ENCODE data around the gene SREK1. TPM values are rescaled to one million over a fixed set of nuclear protein-coding genes. Genes with fewer than 3 reads are reported as not detected.
A peak's percentile ranks its signal among the peaks of the same experiment; 100 is the strongest.
"Not testable (repeated sequence)": the region's sequence is repeated elsewhere in the genome, so short reads cannot be mapped to it uniquely, and the experiment has no call there.

Gene SREK1
- 54.1 and 71.0 TPM in 2 replicates for total RNA-seq (2014; rRNA removed; shearing (Covaris generic))
- 21.3 and 23.8 TPM in 2 replicates for polyA plus RNA-seq (2015; cell fraction: cytosol; rRNA removed)
- polyA plus RNA-seq (2015; cell fraction: nucleus; rRNA removed), result 686 and 756 TPM in 2 replicates

DNA sequence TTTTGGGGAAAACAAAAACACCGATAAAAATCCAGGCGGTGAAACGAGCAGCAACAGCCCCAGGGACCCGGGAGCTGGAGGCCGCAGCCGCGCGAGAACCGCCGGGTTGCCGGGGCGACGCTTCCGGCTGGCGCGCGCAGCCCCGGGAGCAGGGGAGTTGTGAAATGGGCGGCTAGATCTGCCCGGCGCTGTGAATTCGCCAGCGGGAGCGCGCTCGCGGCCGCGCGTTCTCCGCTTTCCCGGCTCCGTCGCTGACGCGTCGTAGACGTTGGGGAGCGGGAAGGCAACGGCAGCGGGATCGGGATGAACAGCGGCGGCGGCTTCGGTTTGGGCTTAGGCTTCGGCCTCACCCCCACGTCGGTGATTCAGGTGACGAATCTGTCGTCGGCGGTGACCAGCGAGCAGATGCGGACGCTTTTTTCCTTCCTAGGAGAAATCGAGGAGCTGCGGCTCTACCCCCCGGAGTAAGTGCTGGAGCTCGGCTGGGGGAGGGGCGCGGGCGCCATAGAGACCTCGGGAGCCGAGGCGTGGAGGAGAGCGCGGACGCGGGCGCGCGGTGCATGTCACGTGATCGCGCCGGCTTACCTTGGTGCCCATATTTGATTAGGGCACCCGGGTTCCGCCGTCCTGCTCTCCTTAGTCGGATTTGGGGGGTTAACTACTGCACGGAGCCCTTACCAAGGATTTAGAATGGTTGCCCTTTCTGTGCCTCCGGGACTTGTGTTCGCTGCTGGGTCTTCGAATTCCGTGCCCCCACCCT, at the start of gene SREK1:
SREK1 (plus strand) TSS at position 227 of the 760 bp plus-strand sequence; CDS start at position 304, 77 bp downstream.
- in situ Hi-C loops (cut with HindIII; ENCODE audit: low pct_unique_long_range_greater_than_20kb, low sequenced_read_pairs), result no loop called here
- peak; percentile 93 for DNase-seq (ENCODE audit: low read depth, low spot score)

- in situ Hi-C loops (cut with HindIII; ENCODE audit: low pct_unique_long_range_greater_than_20kb, low sequenced_read_pairs), result no loop called here
- DNase-seq (ENCODE audit: low read depth, low spot score), result no peak
Observed at GRCh38 chr5:66100851-66101250, 43.2 kb upstream of the SREK1 start.

GRCh38 chr5:66113160-66113559, 30.9 kb upstream of the SREK1 start:
- in situ Hi-C loops (cut with HindIII; ENCODE audit: low pct_unique_long_range_greater_than_20kb, low sequenced_read_pairs), result no loop called here
- DNase-seq (ENCODE audit: low read depth, low spot score), result no peak

GRCh38 chr5:66118304-66118703, 25.8 kb upstream of the SREK1 start:
- in situ Hi-C loops (cut with HindIII; ENCODE audit: low pct_unique_long_range_greater_than_20kb, low sequenced_read_pairs), result no loop called here
- DNase-seq (ENCODE audit: low read depth, low spot score), result no peak

GRCh38 chr5:66122379-66123034, 21.6 kb upstream of the SREK1 start:
- in situ Hi-C loops (cut with HindIII; ENCODE audit: low pct_unique_long_range_greater_than_20kb, low sequenced_read_pairs), result no loop called here
- no peak for DNase-seq (ENCODE audit: low read depth, low spot score)

- DNase-seq (ENCODE audit: low read depth, low spot score), result no peak
- in situ Hi-C loops (cut with HindIII; ENCODE audit: low pct_unique_long_range_greater_than_20kb, low sequenced_read_pairs), result no loop called here
Observed at GRCh38 chr5:66129144-66129543, 15.0 kb upstream of the SREK1 start.

DNA sequence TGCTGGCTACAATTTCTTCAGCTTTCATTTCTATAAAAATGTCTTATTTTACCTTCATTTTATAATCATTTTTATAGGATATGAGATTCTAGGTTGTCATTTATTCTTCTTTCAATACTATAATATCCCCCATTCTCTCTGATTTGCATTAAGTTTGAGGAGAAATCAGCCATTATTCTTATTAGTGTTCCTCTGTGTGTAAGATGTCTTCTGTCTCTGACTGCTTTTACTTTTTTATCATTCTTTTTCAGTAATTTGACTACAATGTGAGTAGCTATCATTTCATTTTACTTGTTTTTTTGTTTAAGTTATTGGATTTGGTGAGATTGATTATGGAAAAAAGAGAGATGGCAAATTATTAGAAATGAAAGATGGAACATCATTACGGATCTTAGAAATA, 13.6 kb upstream of the SREK1 start:
- DNase-seq (ENCODE audit: low read depth, low spot score), result no peak
- in situ Hi-C loops (cut with HindIII; ENCODE audit: low pct_unique_long_range_greater_than_20kb, low sequenced_read_pairs), result no loop called here

GRCh38 chr5:66134407-66134861, 9.7 kb upstream of the SREK1 start:
- DNase-seq (ENCODE audit: low read depth, low spot score), result no peak
- in situ Hi-C loops (cut with HindIII; ENCODE audit: low pct_unique_long_range_greater_than_20kb, low sequenced_read_pairs), result no loop called here

DNA sequence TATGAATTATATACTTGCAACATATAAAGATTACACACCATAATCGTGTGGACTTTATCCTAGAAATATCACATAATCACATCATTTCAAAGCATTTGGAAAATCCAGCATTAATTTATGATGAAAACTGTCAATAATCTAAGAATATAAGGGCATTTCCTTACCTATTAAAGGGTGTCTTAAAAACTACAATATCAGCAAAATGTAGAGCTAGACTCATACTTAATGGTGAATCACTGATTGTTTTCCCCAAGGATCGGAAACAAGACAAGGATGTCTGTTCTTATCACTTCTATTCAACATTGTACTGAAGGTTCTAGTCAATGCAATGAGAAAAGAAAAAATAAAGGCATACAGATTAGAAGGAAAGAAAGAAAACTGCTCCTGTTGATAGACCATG, 8.0 kb upstream of the SREK1 start:
- in situ Hi-C loops (cut with HindIII; ENCODE audit: low pct_unique_long_range_greater_than_20kb, low sequenced_read_pairs), result no loop called here
- no peak for DNase-seq (ENCODE audit: low read depth, low spot score)

DNA sequence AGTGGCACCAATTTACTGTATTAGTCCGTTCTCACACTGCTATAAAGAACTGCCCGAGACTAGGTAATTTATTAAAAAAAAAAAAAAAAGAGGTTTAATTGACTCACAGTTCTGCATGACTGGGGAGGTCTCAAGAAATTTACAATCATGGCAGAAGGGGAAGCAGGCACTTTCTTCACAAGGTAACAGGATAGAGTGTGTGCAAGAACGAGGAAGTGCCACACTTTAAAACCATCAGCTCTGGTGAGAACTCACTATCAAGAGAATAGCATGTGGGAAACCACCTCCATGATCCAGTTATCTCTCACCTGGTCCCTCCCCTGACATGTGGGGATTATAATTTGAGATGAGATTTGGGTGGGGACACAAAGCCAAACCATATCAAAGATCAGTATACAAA, 7.2 kb upstream of the SREK1 start:
- in situ Hi-C loops (cut with HindIII; ENCODE audit: low pct_unique_long_range_greater_than_20kb, low sequenced_read_pairs); DNase-seq (ENCODE audit: low read depth, low spot score): not testable (repeated sequence)

- in situ Hi-C loops (cut with HindIII; ENCODE audit: low pct_unique_long_range_greater_than_20kb, low sequenced_read_pairs), result no loop called here
- DNase-seq (ENCODE audit: low read depth, low spot score), result no peak
Observed at GRCh38 chr5:66138637-66139317, 5.3 kb upstream of the SREK1 start.

DNA sequence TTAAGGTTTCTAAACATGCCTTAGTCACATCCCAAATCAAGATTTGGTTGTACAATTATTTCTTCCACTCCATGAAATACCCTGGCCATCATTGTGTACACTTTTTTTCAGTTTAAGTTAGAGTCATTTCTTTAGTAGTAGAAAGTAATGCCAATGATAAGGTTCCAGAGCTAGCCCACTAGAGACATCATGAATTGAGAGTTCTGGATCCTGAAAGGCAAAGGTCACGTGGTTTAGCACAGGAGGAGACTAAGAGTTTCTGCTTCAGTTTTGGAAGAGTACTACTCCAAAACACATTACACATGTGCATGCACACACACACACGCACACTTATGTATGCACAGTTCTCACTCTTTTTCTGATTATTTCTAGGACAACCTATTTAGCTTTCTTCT, 4.8 kb upstream of the SREK1 start:
- in situ Hi-C loops (cut with HindIII; ENCODE audit: low pct_unique_long_range_greater_than_20kb, low sequenced_read_pairs), result no loop called here
- DNase-seq (ENCODE audit: low read depth, low spot score), result no peak

DNA sequence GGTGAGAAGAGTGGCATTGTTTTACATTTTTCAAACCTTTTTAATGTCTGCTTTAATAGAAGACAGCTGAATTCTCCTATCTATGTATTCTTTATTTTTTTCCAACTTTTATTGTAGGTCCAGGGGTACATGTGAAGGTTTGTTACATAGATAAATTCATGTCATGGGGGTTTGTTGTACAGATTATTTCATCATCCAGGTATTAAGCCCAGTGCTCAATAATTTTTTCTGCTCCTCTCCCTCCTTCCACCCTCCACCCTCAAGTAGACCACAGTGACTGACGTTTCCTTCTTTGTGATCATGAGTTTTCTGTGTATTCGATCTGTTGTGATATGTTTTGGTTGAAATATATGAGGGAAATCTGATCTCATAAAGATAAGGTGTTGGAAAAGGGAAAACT, 1.7 kb upstream of the SREK1 start:
- DNase-seq (ENCODE audit: low read depth, low spot score), result no peak
- in situ Hi-C loops (cut with HindIII; ENCODE audit: low pct_unique_long_range_greater_than_20kb, low sequenced_read_pairs), result no loop called here

- in situ Hi-C loops (cut with HindIII; ENCODE audit: low pct_unique_long_range_greater_than_20kb, low sequenced_read_pairs), result no loop called here
- DNase-seq (ENCODE audit: low read depth, low spot score), result no peak
Observed at GRCh38 chr5:66143473-66144073, 527 bp upstream of the SREK1 start.

DNA sequence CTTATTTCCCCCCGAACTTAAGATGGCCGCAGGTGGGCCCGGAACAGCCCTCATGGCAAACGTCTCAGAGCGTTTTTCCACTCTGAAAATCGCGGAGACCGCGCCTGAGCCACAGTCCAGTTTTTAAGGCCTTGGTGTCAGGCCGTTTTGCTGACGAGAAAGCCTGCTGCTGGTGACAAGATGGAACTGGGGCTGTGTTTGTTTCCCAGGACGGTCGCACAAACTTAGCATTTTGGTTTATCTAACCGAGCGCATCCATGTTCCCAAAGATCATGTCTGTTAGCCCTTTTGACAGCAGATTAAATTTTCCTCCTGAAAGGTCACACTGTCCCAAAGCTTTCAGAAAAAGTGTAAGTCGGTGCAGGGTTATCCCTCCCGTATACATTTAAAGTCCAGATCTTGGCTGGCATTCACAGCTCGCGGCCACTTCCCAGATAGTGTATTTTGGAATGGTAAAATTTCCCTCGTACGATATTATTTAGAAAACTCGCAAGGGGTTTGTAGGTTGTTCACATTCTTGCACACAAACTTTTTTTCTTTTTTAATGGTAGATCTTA, 812 bp downstream of the SREK1 start:
- in situ Hi-C loops (cut with HindIII; ENCODE audit: low pct_unique_long_range_greater_than_20kb, low sequenced_read_pairs), result no loop called here
- DNase-seq (ENCODE audit: low read depth, low spot score), result peak; percentile 74

DNA sequence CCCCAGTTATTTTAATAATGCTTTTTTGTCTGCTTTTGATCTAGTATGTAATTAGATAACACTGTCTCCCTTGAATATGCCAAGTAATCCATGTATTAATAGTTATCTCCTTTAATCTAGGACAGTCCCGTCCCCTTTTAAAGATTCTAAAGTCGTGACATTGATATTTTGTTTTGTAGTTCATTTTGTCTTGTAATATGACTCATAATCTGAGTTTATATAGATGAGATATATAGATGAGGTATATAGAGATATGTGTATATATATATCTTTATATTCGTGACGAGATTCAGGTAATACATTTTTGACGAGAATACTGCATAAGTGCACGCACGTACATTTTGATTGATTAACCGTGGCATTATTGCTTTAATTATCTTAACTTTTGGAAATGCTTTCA, 1.6 kb downstream of the SREK1 start:
- in situ Hi-C loops (cut with HindIII; ENCODE audit: low pct_unique_long_range_greater_than_20kb, low sequenced_read_pairs), result no loop called here
- no peak for DNase-seq (ENCODE audit: low read depth, low spot score)

DNA sequence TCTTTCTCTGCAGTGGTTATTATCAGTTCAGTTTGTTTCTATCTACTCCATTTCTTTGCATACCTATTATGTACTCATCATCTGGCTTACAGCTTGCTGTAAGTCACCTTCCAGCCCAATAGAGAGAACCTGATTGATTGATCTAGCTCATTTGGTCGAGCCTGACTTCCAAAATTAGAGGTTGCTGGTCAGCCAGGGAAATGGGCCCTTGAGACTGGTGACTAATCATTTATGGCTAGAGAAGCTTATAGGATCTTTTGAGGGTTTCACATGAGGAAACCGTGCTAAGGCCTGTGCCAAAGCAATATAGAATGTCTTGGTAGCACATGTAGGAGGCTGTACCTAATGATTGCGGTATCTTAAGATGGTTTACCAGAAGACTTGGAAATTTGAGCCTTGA, 5.8 kb downstream of the SREK1 start:
- no peak for DNase-seq (ENCODE audit: low read depth, low spot score)
- in situ Hi-C loops (cut with HindIII; ENCODE audit: low pct_unique_long_range_greater_than_20kb, low sequenced_read_pairs), result no loop called here

DNA sequence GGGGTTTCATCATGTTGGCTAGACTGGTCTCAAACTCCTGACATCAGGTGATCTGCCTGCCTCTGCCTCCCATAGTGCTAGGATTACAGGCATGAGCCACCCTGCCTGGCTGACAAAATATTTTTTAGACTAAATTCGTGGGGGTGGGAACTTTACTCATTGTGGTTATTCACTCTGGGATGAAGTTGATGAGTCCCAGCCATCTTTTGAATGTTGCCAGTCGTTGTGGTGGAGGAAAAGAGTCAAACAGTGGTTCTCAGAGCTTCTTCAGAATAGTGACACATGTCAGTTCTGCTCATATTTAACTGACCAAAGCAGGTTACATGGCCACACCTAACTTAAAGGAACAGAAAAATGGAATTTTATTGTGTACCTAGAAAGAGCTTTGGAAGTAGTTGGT, 6.9 kb downstream of the SREK1 start:
- in situ Hi-C loops (cut with HindIII; ENCODE audit: low pct_unique_long_range_greater_than_20kb, low sequenced_read_pairs), result no loop called here
- no peak for DNase-seq (ENCODE audit: low read depth, low spot score)
